ENCODE results near the gene NIF3L1.
A peak's percentile ranks its signal among the peaks of the same experiment; 100 is the strongest.
"Not testable (repeated sequence)": the region's sequence is repeated elsewhere in the genome, so short reads cannot be mapped to it uniquely, and the experiment has no call there.

NIF3L1 gene

DNA sequence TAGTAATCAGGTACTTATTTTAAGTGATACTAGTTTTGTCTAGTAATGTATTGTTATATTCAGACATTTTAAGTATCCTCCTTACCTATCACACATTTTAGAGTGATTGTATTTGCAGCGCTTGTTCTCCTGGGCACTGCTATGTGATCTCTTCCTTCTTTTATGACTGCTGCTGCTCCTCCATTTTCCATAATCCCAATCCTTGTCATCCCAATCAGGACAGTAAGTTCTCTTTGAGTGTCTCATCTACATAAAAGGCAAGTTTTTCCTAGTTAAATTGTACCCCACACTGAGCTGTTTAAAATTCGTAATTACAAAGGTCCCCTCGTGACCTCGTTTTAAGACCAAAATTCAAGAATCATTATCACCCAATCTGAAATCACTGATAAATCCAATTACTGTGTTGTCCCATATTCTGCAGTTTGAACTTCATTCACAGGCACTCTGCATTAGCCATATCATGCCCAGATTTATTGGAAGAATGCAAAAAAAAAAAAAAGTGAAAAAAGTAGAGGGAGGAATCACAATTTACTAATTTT, 27.5 kb upstream of the NIF3L1 start:
- no peak for DNase-seq (ENCODE audit: low spot score in 2 of 2)
- H3K27me3 ChIP-seq (ENCODE audit: low read depth), result no peaks in the 10 kb centered on the region
- in situ Hi-C loops (cut with MboI; ENCODE audit: low sequenced_read_pairs), result no loop called here
- peaks cover 16% of the 10 kb centered on the region for H3K4me1 ChIP-seq
- peaks cover 64% of the 10 kb centered on the region for H3K36me3 ChIP-seq (replicated peaks)
- H3K4me3 ChIP-seq, result peak overlapping the region; percentile 98
- H3K9me3 ChIP-seq, result no peaks in the 10 kb centered on the region

DNA sequence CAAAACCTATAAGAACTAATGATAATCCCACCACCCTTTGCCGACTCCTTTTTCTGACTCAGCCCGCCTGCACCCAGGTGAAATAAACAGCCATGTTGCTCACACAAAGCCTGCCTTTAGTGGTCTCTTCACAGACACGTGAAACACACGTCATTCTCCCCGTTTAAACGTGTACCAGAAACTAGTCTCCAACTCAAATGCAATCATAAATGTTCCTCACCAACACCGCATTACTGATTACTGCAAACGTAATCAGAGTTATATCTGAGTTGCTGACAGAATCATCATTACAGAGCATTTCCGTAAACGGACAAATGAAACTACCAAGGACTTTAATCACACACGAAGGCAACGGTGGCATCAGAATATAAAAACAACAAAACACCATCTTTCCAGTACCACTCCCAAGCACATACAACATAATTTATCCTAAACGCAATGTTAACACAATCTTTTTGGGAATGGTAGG, 26.6 kb upstream of the NIF3L1 start:
- peaks cover 16% of the 10 kb centered on the region for H3K4me1 ChIP-seq
- peaks cover 56% of the 10 kb centered on the region for H3K36me3 ChIP-seq (replicated peaks)
- no peaks in the 10 kb centered on the region for H3K27me3 ChIP-seq (ENCODE audit: low read depth)
- in situ Hi-C loops (cut with MboI; ENCODE audit: low sequenced_read_pairs), result no loop called here
- H3K9me3 ChIP-seq, result no peaks in the 10 kb centered on the region
- peak; percentile 44 for DNase-seq (ENCODE audit: low spot score in 2 of 2)
- H3K4me3 ChIP-seq, result peak overlapping the region; percentile 98

DNA sequence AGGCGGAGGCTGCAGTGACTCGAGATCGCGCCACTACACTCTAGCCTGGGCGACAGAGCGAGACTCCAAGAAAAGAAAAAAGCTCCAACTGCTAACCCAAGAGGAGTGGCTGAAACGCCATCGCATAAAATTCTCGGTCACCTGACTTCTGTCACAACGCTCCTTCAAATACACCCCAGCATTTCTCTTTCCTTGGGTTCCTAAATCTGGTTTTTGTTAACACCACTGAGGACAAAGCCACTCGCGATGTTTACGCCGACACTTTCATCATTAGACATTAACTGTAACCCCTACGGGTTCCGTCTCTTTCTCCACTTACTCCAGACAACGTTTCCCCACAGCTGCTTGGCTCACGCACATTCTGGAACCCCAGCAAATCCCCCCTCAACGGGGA, 25.4 kb upstream of the NIF3L1 start:
- in situ Hi-C loops (cut with MboI; ENCODE audit: low sequenced_read_pairs), result no loop called here
- Histone ChIP-seq H3K27me3 (ENCODE audit: low read depth) (no peaks in the 10 kb centered on the region), H3K36me3 (replicated peaks) (peaks cover 44% of the 10 kb centered on the region), H3K9me3 (no peaks in the 10 kb centered on the region), H3K4me3 (peak overlapping the region; percentile 98), H3K4me1 (peaks cover 16% of the 10 kb centered on the region)
- DNase-seq (ENCODE audit: low spot score in 2 of 2), result peak in 1 of 2 experiments; percentile 28

DNA sequence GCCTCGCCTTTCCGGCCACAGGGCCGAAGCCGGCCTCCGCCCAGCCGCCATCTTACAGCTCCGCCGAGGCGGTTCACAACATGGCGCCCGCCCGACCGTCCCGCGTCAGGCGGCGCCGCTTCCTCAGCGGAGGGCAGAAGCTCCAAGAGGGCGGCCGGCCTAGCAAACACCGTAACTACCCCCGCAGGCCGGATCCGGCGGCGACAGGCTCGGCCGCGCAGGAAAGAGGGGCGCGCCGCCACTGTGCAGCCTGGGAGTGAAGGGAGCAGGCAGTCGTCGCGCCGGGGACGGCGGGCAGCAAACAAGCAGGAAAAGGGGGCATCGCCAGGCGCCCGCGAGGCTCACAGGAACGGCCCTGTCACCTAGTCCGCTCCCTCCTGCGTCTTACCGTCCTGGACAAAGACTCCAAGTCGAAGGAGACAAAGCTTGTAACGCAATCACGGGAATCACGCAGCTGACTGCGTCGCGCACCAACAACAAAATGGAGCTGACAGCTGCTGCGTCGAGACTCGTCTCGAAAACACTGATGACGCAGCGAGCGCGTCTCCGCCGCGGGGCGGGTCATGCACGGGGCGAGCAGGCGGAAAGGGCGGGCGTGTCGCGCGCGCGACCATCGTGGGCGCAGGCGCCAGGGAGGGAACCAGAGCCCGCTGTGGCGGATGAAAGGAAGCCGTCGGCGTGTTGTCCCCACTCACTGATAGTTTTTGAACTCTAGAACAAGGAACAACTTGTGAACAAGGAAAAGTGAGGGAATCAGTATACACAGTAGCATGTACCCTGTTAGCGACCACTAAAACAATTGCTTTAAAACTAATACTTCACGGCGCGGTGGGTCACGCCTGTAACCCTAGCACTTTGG, 24.8 kb upstream of the NIF3L1 start, which contains the start of gene CLK1:
CLK1 (minus strand) TSS at position 483 of the 859 bp plus-strand sequence. CDS start 2,796 bp downstream, outside the sequence.
- peak; percentile 79 to 93 for DNase-seq (ENCODE audit: low spot score in 2 of 2)
- Histone ChIP-seq H3K4me1 (peaks cover 16% of the 10 kb centered on the region), H3K9me3 (no peaks in the 10 kb centered on the region), H3K27me3 (ENCODE audit: low read depth) (no peaks in the 10 kb centered on the region), H3K36me3 (replicated peaks) (peaks cover 37% of the 10 kb centered on the region), H3K4me3 (peak within 1 kb of the TSS; percentile 98)
- in situ Hi-C loops (cut with MboI; ENCODE audit: low sequenced_read_pairs), result no loop called here

DNA sequence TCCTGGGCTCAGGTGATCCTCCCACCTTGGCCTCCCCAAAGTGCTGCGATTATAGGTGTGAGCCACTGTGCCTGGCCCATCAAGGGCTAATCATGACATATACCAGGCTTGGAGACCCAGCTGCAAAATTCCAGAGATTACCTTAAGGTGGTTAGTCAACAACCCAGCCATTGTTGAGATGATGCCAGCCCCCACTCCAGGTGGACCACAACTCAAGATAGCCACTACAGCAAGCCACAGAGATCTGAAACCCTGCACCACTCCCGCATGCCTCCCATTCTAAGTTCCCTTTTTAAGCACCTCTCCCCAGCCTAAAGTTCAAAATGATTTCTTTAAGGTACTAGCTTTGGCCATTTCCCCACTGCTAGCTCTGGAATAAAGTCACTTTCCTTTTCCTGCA, 20.2 kb upstream of the NIF3L1 start:
- DNase-seq (ENCODE audit: low spot score in 2 of 2), result no peak
- Histone ChIP-seq H3K4me3 (no peak overlapping the region), H3K9me3 (no peaks in the 10 kb centered on the region), H3K27me3 (ENCODE audit: low read depth) (no peaks in the 10 kb centered on the region), H3K4me1 (no peaks in the 10 kb centered on the region; the same call in 1 of the 2 replicates), H3K36me3 (replicated peaks) (peaks cover 14% of the 10 kb centered on the region)
- in situ Hi-C loops (cut with MboI; ENCODE audit: low sequenced_read_pairs), result no loop called here

DNA sequence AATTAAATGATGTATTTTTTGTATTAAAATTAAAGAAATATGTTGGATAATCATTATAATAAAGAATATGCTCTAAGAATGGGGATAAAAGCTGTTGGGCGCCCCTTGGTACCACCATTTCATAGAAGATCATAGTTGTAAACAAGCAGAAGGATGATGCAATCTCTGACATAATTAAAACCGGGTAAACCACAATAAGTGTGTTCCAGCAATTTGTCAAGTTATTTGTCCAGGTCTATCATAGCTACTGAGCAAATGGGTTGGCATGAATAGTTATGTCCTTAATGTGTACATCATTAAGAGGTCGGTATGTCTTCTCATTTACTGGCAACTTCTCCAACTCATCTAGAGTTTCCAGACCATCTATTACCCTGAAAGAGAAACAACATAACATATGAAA, 18.0 kb upstream of the NIF3L1 start:
- in situ Hi-C loops (cut with MboI; ENCODE audit: low sequenced_read_pairs), result no loop called here
- peaks cover 18% of the 10 kb centered on the region for H3K36me3 ChIP-seq (replicated peaks)
- H3K9me3 ChIP-seq, result no peaks in the 10 kb centered on the region
- DNase-seq (ENCODE audit: low spot score in 2 of 2), result no peak
- no peaks in the 10 kb centered on the region for H3K27me3 ChIP-seq (ENCODE audit: low read depth)
- H3K4me3 ChIP-seq, result no peak overlapping the region
- H3K4me1 ChIP-seq, result no peaks in the 10 kb centered on the region

DNA sequence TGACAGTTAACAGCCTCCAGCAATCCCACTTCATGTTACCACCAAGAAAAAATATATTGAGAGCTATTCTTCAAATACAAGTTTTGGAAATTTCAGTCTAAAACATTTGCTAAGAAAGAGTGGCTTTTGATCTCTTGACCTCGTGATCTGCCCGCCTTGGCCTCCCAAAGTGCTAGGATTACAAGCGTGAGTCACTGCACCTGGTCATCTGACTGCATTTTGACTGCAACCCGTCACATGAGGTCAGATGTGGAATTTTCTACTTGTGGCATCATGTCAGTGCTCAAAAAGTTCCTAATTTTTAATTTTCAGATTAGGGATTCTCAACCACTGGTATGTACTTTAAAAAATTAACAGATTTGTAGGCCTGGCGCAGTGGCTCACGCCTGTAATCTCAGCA, 15.6 kb upstream of the NIF3L1 start:
- Histone ChIP-seq H3K36me3 (replicated peaks) (peaks cover 30% of the 10 kb centered on the region), H3K4me3 (no peak overlapping the region), H3K4me1 (no peaks in the 10 kb centered on the region), H3K9me3 (no peaks in the 10 kb centered on the region), H3K27me3 (ENCODE audit: low read depth) (no peaks in the 10 kb centered on the region)
- DNase-seq (ENCODE audit: low spot score in 2 of 2), result peak in 1 of 2 experiments; percentile 0
- in situ Hi-C loops (cut with MboI; ENCODE audit: low sequenced_read_pairs), result no loop called here

DNA sequence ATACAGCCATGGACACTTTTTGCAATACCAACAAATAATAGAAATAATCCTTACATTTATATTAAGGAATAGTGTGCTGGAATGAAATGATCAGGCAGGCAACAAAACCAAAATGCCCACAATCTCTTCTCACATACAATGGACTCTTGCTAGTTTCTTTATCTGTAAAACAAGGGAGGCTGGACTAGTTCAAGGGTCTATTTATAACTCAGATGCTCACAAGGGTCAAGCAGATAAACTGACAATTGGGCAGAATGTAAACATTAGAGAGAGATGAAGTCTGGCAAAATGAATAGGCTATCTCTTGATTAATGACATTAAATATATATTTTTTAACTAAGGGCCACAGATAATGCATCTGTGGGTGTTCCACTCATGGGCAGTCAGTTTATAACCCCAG, 11.7 kb upstream of the NIF3L1 start:
- in situ Hi-C loops (cut with MboI; ENCODE audit: low sequenced_read_pairs), result no loop called here
- no peak for DNase-seq (ENCODE audit: low spot score in 2 of 2)
- Histone ChIP-seq H3K27me3 (ENCODE audit: low read depth) (no peaks in the 10 kb centered on the region), H3K9me3 (no peaks in the 10 kb centered on the region), H3K4me1 (no peaks in the 10 kb centered on the region), H3K4me3 (no peak overlapping the region), H3K36me3 (replicated peaks) (peaks cover 50% of the 10 kb centered on the region)

DNA sequence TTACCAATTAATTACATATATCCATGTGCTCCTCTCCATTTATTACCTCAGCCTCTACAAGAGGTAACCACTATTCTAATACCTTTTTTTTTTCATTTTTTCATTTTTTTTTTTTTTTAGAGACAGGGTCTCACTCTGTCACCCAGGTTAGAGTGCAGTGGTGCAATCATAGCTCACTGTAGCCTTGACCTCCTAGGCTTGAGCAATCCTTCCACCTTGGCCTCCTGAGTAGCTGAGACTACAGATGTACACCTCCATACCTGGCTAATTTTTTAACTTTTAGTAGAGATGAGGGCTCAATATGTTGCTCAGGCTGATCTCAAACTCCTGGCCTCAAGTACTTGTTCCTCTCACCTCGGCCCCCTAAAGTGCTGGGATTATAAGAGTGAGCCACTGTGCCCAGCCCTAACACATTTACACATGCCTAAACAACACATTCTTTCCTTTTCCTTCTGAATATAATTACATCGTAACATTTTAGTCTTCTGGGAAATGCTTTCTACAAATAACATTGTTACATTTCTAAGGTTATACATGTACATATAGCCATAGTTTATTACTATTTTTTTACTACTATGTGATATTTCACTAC, 10.8 kb upstream of the NIF3L1 start:
- peaks cover 51% of the 10 kb centered on the region for H3K36me3 ChIP-seq (replicated peaks)

DNA sequence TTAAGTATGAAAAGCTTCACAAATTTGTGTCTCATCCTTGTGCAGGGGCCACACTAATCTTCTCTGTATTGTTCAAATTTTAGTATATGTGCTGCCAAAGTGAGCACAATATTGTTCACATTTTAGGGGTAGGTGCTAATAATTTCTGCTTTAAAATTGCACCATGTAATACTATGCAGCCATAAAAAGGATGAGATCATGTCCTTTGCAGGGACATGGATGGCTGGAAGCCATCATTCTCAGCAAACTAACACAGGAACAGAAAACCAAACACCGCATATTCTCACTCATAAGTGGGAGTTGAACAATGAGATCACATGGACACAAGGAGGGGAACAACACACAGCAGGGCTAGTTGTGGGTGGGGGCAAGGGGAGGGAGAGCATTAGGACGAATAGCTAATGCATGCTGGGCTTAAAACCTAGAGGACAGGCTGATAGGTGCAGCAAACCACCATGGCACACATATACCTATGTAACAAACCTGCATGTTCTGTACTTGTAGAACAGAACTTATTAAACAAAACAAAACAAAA, 7.4 kb upstream of the NIF3L1 start:
- in situ Hi-C loops (cut with MboI; ENCODE audit: low sequenced_read_pairs); H3K9me3 ChIP-seq: not testable (repeated sequence)

More for the DNA sequence above, 10.8 kb upstream of the NIF3L1 start:
- H3K4me1 ChIP-seq, result no peaks in the 10 kb centered on the region
- no peaks in the 10 kb centered on the region for H3K9me3 ChIP-seq
- DNase-seq (ENCODE audit: low spot score in 2 of 2), result no peak
- H3K4me3 ChIP-seq, result no peak overlapping the region
- in situ Hi-C loops (cut with MboI; ENCODE audit: low sequenced_read_pairs), result no loop called here
- H3K27me3 ChIP-seq (ENCODE audit: low read depth), result no peaks in the 10 kb centered on the region

DNA sequence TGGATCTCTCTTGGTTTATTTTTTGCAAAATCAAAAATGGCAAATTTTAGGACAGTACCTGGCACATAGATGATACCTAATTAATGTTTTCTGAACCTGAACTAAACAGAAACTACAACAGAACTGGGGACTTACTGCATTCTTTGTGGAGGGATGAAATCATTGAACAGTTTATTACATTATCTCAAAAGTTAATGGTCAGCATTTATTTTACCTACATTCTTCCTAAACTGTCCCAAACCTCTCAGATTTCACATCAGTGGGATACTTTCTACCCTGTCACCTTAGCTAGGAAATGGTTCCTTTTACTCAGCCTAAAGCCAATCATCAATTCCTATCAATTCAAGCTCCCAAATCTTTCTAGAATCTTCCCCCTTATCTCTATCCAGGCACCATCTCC, 10.3 kb downstream of the NIF3L1 start:
- Histone ChIP-seq H3K27me3 (ENCODE audit: low read depth) (no peaks in the 10 kb centered on the region), H3K4me3 (no peak overlapping the region), H3K36me3 (replicated peaks) (peaks cover 84% of the 10 kb centered on the region), H3K9me3 (no peaks in the 10 kb centered on the region), H3K4me1 (no peaks in the 10 kb centered on the region)
- no peak for DNase-seq (ENCODE audit: low spot score in 2 of 2)
- in situ Hi-C loops (cut with MboI; ENCODE audit: low sequenced_read_pairs), result no loop called here

More for the DNA sequence above, 7.4 kb upstream of the NIF3L1 start:
- peaks cover 52% of the 10 kb centered on the region for H3K36me3 ChIP-seq (replicated peaks)
- H3K27me3 ChIP-seq (ENCODE audit: low read depth); H3K4me1 ChIP-seq; DNase-seq (ENCODE audit: low spot score in 2 of 2); H3K4me3 ChIP-seq: not testable (repeated sequence)

DNA sequence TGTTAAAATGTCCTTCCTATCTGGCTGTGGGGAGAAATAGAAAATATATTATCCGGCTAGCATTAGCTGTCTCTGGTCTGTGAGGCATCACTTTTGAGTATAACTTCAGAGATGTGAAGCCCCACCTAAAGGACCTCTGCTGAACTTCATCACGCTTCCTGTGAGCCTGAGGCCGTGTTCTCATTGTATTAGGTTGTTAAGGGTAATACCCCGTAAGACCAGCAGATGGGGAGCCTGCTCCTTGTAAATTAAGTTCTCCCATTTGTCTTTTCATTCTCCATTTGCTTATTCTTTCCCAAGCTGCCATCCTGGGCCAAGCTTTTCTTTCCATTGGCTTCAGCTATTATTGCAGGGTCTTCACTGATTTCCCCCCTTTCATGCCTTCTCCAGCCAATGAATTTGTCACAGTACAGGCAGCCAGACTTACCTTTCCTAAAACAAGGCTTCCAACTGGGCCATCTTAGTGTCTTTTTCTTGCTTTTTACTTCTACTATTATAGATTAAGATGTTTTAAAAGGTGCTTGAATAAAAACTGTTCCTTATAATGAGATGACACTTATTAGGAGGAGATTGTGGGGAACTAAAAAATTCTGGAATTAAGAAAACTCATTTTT, 12.4 kb downstream of the NIF3L1 start:
- H3K4me1 ChIP-seq, result no peaks in the 10 kb centered on the region
- no peak overlapping the region for H3K4me3 ChIP-seq
- no peaks in the 10 kb centered on the region for H3K27me3 ChIP-seq (ENCODE audit: low read depth)
- H3K9me3 ChIP-seq, result no peaks in the 10 kb centered on the region
- in situ Hi-C loops (cut with MboI; ENCODE audit: low sequenced_read_pairs), result loop anchor here (10.0 kb wide), 1 partner anchor 273 kb away; no protein-coding TSS in a partner anchor
- peak; percentile 79 to 95 for DNase-seq (ENCODE audit: low spot score in 2 of 2)
- H3K36me3 ChIP-seq (replicated peaks), result peaks cover 82% of the 10 kb centered on the region

DNA sequence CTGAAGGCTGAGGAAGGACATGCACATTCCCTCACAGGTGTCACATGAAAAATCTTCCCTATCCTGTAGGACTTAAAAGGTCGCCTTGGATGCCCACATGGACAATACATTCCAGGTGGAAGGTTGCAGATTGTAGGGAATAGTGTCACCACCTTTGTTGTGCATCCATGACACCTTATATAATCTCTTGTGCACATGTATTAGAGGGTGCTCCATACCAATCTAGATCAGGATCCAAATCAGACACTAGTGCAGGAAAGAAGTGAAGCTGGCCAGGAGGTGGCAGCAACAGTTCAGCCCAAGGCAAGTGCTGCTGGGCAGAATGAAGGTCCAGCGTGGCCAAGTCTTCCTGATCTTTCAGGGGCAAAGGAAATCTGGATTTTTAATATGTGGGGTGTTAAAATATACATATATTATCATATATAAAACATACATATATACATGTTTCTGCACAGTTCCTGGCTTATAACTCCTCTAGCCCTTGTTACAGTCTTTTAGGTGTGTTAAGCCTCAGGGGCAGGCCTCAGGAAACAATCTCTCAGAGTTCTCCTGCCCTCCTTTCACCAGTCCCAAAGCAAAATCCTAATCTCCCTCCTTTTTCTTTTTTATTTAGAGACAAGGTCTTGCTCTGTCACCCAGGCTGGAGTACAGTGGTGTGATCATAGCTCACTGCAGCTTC, 16.6 kb downstream of the NIF3L1 start:
- DNase-seq (ENCODE audit: low spot score in 2 of 2), result peak; percentile 51 to 72

More for the DNA sequence above, 16.6 kb downstream of the NIF3L1 start:
- no peaks in the 10 kb centered on the region for H3K9me3 ChIP-seq
- H3K27me3 ChIP-seq (ENCODE audit: low read depth), result no peaks in the 10 kb centered on the region
- in situ Hi-C loops (cut with MboI; ENCODE audit: low sequenced_read_pairs), result loop anchor here (10.0 kb wide), 1 partner anchor 269 kb away; no protein-coding TSS in a partner anchor
- no peak overlapping the region for H3K4me3 ChIP-seq
- no peaks in the 10 kb centered on the region for H3K4me1 ChIP-seq
- H3K36me3 ChIP-seq (replicated peaks), result peaks cover 57% of the 10 kb centered on the region

Measured in HAP-1 (cell line).